Activated CD4-positive, alpha-beta T cell treated with anti-CD3 and anti-CD28 coated beads, Interleukin-2, amount 10 ng/mL, durations not matched to agents 24 days and 14 days (primary cell): ENCODE data around the gene IFIT3. TPM values are rescaled to one million over a fixed set of nuclear protein-coding genes. Genes with fewer than 3 reads are reported as not detected.

Experiments used
- total RNA-seq: library from RNA; stranded (reverse); gene quantifications from 2 replicates; pipeline ENCODE4 v1.2.3, GENCODE V29; 2022

Gene IFIT3
- total RNA-seq, 1 donor from 2014 or later, result 1.0 TPM

Other genes with a start within 250 kb of the IFIT3 start
- gene CH25H, start 120.7 kb upstream of the IFIT3 start, total RNA-seq, result not detected in 2 replicates
- gene LIPA, start 76.2 kb upstream of the IFIT3 start, total RNA-seq, result 7.6 and 9.1 TPM in 2 replicates
- gene IFIT2, start 26.0 kb upstream of the IFIT3 start, total RNA-seq, result 0.40 and 0.54 TPM in 2 replicates
- not detected in 2 replicates for gene IFIT1B, start 50.1 kb downstream of the IFIT3 start, total RNA-seq
- 0.58 and 1.0 TPM in 2 replicates for gene IFIT1, start 64.6 kb downstream of the IFIT3 start, total RNA-seq
- gene IFIT5, start 86.6 kb downstream of the IFIT3 start, total RNA-seq, result 8.5 and 9.5 TPM in 2 replicates
- not detected in 2 replicates for gene SLC16A12, start 207.6 kb downstream of the IFIT3 start, total RNA-seq